ENCODE data around the gene MLC1. TPM values are rescaled to one million over a fixed set of nuclear protein-coding genes. Genes with fewer than 3 reads are reported as not detected.

MLC1 gene
- total RNA-seq, 1 donor = under 0.01 TPM

GRCh38 chr22:50046481-50047245 is 38.6 kb downstream of the MLC1 start:
- TF ChIP-seq CTCF (IDR thresholded peaks at IDR 0.05; ENCODE audit: insufficient read depth, low read depth, low read length) = no peak
- no peak overlapping the region for H3K4me3 ChIP-seq (ENCODE audit: low read depth, low read length)
- DNase-seq (ENCODE audit: low read depth) = no peak

DNA sequence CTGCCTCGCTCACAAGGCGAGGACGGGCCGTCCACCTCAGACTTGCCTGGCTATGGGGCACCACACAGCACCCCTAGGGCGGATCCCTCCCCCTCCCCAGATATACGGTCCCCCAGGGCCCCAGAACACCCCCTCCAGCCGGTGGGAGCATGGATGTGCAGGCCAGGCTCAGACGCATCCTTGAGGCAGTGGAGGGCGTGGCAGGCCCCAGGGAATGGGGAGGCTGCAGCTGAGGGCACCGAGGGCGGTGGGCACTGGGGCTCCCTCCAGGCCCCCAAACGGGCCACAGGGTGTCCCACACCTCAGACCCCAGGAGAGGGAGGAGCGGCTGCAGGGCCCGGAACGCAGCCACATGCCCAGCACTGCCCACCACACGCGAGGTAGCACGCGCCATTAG is 39.2 kb downstream of the MLC1 start:
- TF ChIP-seq CTCF (IDR thresholded peaks at IDR 0.05; ENCODE audit: insufficient read depth, low read depth, low read length) = no peak
- DNase-seq (ENCODE audit: low read depth) = no peak
- no peak overlapping the region for H3K4me3 ChIP-seq (ENCODE audit: low read depth, low read length)

DNA sequence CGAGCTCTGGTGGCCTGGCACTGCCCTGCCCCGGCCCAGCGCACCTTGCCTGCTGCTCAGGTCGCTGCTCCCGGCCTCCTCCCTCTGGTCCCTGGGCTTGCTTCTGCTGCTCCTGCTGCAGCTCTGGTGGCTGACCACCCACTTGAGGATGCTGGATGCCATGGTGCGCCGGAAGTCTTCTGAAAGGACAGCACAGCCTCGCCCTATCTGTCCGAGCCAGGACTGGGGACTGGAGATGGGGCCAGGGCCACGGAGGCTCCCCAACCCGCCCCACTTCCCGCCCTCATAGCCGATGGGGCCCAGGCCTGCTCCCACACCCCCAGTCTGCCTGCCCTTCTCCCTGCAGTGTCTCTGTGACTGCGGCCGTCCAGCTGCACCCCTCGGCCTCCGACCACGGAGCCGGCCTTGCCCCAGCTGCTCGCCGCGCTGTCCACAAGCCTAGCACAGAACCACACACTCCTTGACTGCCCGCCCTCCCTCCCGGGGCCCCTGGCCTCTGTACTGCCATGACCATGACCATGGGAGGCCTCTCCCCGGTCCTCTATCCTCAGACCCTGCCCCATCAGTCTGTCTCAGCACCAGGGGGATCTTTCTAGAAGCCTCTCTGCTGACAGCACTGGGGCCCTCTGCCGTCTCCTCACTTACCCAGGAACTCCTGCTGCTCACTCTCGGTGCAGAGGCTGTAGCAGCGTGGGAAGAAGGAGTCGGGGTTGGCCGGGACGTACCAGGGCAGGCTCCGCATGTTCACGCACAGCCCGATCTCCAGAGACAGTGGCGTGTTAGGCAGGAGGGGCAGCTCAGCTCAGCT is 39.8 kb downstream of the MLC1 start:
- TF ChIP-seq CTCF (IDR thresholded peaks at IDR 0.05; ENCODE audit: insufficient read depth, low read depth, low read length) = no peak
- H3K4me3 ChIP-seq (ENCODE audit: low read depth, low read length) = no peak overlapping the region
- DNase-seq (ENCODE audit: low read depth) = no peak

- no peak for TF ChIP-seq CTCF (IDR thresholded peaks at IDR 0.05; ENCODE audit: insufficient read depth, low read depth, low read length)
- no peak overlapping the region for H3K4me3 ChIP-seq (ENCODE audit: low read depth, low read length)
- DNase-seq (ENCODE audit: low read depth) = no peak
These were observed 40.6 kb downstream of the MLC1 start for GRCh38 chr22:50044485-50045118.

- no peak for DNase-seq (ENCODE audit: low read depth)
- no peak overlapping the region for H3K4me3 ChIP-seq (ENCODE audit: low read depth, low read length)
- no peak for TF ChIP-seq CTCF (IDR thresholded peaks at IDR 0.05; ENCODE audit: insufficient read depth, low read depth, low read length)
These were observed 43.7 kb downstream of the MLC1 start for GRCh38 chr22:50041361-50042065.

GRCh38 chr22:50040717-50041116 is 44.5 kb downstream of the MLC1 start:
- DNase-seq (ENCODE audit: low read depth) = no peak
- no peak overlapping the region for H3K4me3 ChIP-seq (ENCODE audit: low read depth, low read length)
- no peak for TF ChIP-seq CTCF (IDR thresholded peaks at IDR 0.05; ENCODE audit: insufficient read depth, low read depth, low read length)
